Measurements from ENCODE around the gene PPEF1.

Gene PPEF1

GRCh38 chrX:18855919-18856644 is 148.6 kb downstream of the PPEF1 start:
- TF ChIP-seq POLR2AphosphoS5 (IDR thresholded peaks at IDR 0.05; ENCODE audit: borderline replicate concordance, low read depth, low read length) (no peak), FOXP2 (optimal IDR thresholded peaks at IDR 0.05; ENCODE audit: control extremely low read depth, extremely low read length, insufficient read depth) (no peak), EZH2 (IDR thresholded peaks at IDR 0.05) (no peak)
- no peak overlapping the region for H3K4me3 ChIP-seq
- peak; percentile 55 for DNase-seq (ENCODE audit: low read depth, low spot score)
- peak overlapping the region; percentile 92 for H3K27ac ChIP-seq
- no peaks in the 10 kb centered on the region for H3K9me3 ChIP-seq (ENCODE audit: low read depth, low read length)
- no peaks in the 10 kb centered on the region for H3K36me3 ChIP-seq (ENCODE audit: insufficient read depth, low read length)
- peak overlapping the region; percentile 47 for H3K9ac ChIP-seq (ENCODE audit: insufficient read length)

- peak overlapping the region; percentile 92 for H3K27ac ChIP-seq
- no peaks in the 10 kb centered on the region for H3K36me3 ChIP-seq (ENCODE audit: insufficient read depth, low read length)
- H3K9me3 ChIP-seq (ENCODE audit: low read depth, low read length), result no peaks in the 10 kb centered on the region
- no peak for DNase-seq (ENCODE audit: low read depth, low spot score)
- no peak for TF ChIP-seq POLR2AphosphoS5 (IDR thresholded peaks at IDR 0.05; ENCODE audit: borderline replicate concordance, low read depth, low read length)
- TF ChIP-seq FOXP2 (optimal IDR thresholded peaks at IDR 0.05; ENCODE audit: control extremely low read depth, extremely low read length, insufficient read depth), result no peak
- TF ChIP-seq EZH2 (IDR thresholded peaks at IDR 0.05), result no peak
- H3K9ac ChIP-seq (ENCODE audit: insufficient read length), result peak overlapping the region; percentile 47
- H3K4me3 ChIP-seq, result no peak overlapping the region
Measured at GRCh38 chrX:18856645-18856997, 149.2 kb downstream of the PPEF1 start.

GRCh38 chrX:18861511-18861910 is 154.1 kb downstream of the PPEF1 start:
- H3K4me3 ChIP-seq, result no peak overlapping the region
- H3K27ac ChIP-seq, result no peak overlapping the region
- H3K36me3 ChIP-seq (ENCODE audit: insufficient read depth, low read length), result no peaks in the 10 kb centered on the region
- DNase-seq (ENCODE audit: low read depth, low spot score), result no peak
- H3K9me3 ChIP-seq (ENCODE audit: low read depth, low read length), result no peaks in the 10 kb centered on the region
- no peak for TF ChIP-seq FOXP2 (optimal IDR thresholded peaks at IDR 0.05; ENCODE audit: control extremely low read depth, extremely low read length, insufficient read depth)
- TF ChIP-seq EZH2 (IDR thresholded peaks at IDR 0.05), result no peak
- no peak for TF ChIP-seq POLR2AphosphoS5 (IDR thresholded peaks at IDR 0.05; ENCODE audit: borderline replicate concordance, low read depth, low read length)
- H3K9ac ChIP-seq (ENCODE audit: insufficient read length), result no peak overlapping the region

- Histone ChIP-seq H3K27ac (no peak overlapping the region), H3K9ac (ENCODE audit: insufficient read length) (no peak overlapping the region), H3K36me3 (ENCODE audit: insufficient read depth, low read length) (no peaks in the 10 kb centered on the region), H3K4me3 (no peak overlapping the region), H3K9me3 (ENCODE audit: low read depth, low read length) (no peaks in the 10 kb centered on the region)
- no peak for DNase-seq (ENCODE audit: low read depth, low spot score)
- no peak for TF ChIP-seq EZH2 (IDR thresholded peaks at IDR 0.05)
- TF ChIP-seq POLR2AphosphoS5 (IDR thresholded peaks at IDR 0.05; ENCODE audit: borderline replicate concordance, low read depth, low read length), result no peak
- no peak for TF ChIP-seq FOXP2 (optimal IDR thresholded peaks at IDR 0.05; ENCODE audit: control extremely low read depth, extremely low read length, insufficient read depth)
Measured at GRCh38 chrX:18864390-18864920, 157.0 kb downstream of the PPEF1 start.

GRCh38 chrX:18871161-18871890 is 163.9 kb downstream of the PPEF1 start:
- TF ChIP-seq POLR2AphosphoS5 (IDR thresholded peaks at IDR 0.05; ENCODE audit: borderline replicate concordance, low read depth, low read length) (no peak), FOXP2 (optimal IDR thresholded peaks at IDR 0.05; ENCODE audit: control extremely low read depth, extremely low read length, insufficient read depth) (no peak), EZH2 (IDR thresholded peaks at IDR 0.05) (no peak)
- Histone ChIP-seq H3K27ac (no peak overlapping the region), H3K9ac (ENCODE audit: insufficient read length) (no peak overlapping the region), H3K36me3 (ENCODE audit: insufficient read depth, low read length) (no peaks in the 10 kb centered on the region), H3K9me3 (ENCODE audit: low read depth, low read length) (no peaks in the 10 kb centered on the region), H3K4me3 (no peak overlapping the region)
- DNase-seq (ENCODE audit: low read depth, low spot score), result no peak

GRCh38 chrX:18871970-18872369 is 164.5 kb downstream of the PPEF1 start:
- no peaks in the 10 kb centered on the region for H3K9me3 ChIP-seq (ENCODE audit: low read depth, low read length)
- TF ChIP-seq EZH2 (IDR thresholded peaks at IDR 0.05), result no peak
- TF ChIP-seq FOXP2 (optimal IDR thresholded peaks at IDR 0.05; ENCODE audit: control extremely low read depth, extremely low read length, insufficient read depth), result no peak
- TF ChIP-seq POLR2AphosphoS5 (IDR thresholded peaks at IDR 0.05; ENCODE audit: borderline replicate concordance, low read depth, low read length), result no peak
- no peaks in the 10 kb centered on the region for H3K36me3 ChIP-seq (ENCODE audit: insufficient read depth, low read length)
- H3K9ac ChIP-seq (ENCODE audit: insufficient read length), result no peak overlapping the region
- H3K4me3 ChIP-seq, result no peak overlapping the region
- no peak overlapping the region for H3K27ac ChIP-seq
- no peak for DNase-seq (ENCODE audit: low read depth, low spot score)

GRCh38 chrX:18872621-18873020 is 165.2 kb downstream of the PPEF1 start:
- TF ChIP-seq FOXP2 (optimal IDR thresholded peaks at IDR 0.05; ENCODE audit: control extremely low read depth, extremely low read length, insufficient read depth), result no peak
- no peak for TF ChIP-seq POLR2AphosphoS5 (IDR thresholded peaks at IDR 0.05; ENCODE audit: borderline replicate concordance, low read depth, low read length)
- TF ChIP-seq EZH2 (IDR thresholded peaks at IDR 0.05), result no peak
- peak overlapping the region; percentile 50 for H3K9ac ChIP-seq (ENCODE audit: insufficient read length)
- H3K9me3 ChIP-seq (ENCODE audit: low read depth, low read length), result no peaks in the 10 kb centered on the region
- peak overlapping the region; percentile 67; the same call in 1 of the 2 replicates for H3K27ac ChIP-seq
- DNase-seq (ENCODE audit: low read depth, low spot score), result no peak
- peak overlapping the region; percentile 68 for H3K4me3 ChIP-seq
- no peaks in the 10 kb centered on the region for H3K36me3 ChIP-seq (ENCODE audit: insufficient read depth, low read length)

- Histone ChIP-seq H3K4me3 (peak overlapping the region; percentile 68), H3K9ac (ENCODE audit: insufficient read length) (peak overlapping the region; percentile 50), H3K27ac (peak overlapping the region; percentile 67; the same call in 1 of the 2 replicates), H3K9me3 (ENCODE audit: low read depth, low read length) (no peaks in the 10 kb centered on the region), H3K36me3 (ENCODE audit: insufficient read depth, low read length) (no peaks in the 10 kb centered on the region)
- peak; percentile 24 for DNase-seq (ENCODE audit: low read depth, low spot score)
- TF ChIP-seq FOXP2 (optimal IDR thresholded peaks at IDR 0.05; ENCODE audit: control extremely low read depth, extremely low read length, insufficient read depth) (no peak), POLR2AphosphoS5 (IDR thresholded peaks at IDR 0.05; ENCODE audit: borderline replicate concordance, low read depth, low read length) (no peak; the same call in 1 of the 2 replicates), EZH2 (IDR thresholded peaks at IDR 0.05) (no peak)
Measured at GRCh38 chrX:18873189-18873791, 165.8 kb downstream of the PPEF1 start.

Data from SK-N-MC (cell line).